SK-N-SH (cell line): Measurements from ENCODE around the gene INAVA. TPM values are rescaled to one million over a fixed set of nuclear protein-coding genes. Genes with fewer than 3 reads are reported as not detected.

Experiments used
- CTCF ChIA-PET: fragments of 300-600, 350-600 bp; formaldehyde crosslinking; extraction: SDS; loops from one replicate; lab custom pipeline; 2021; lab: Yijun Ruan, JAX
- POLR2A ChIA-PET: fragments of 350-600 bp; sonication (Branson Sonifier 250); formaldehyde crosslinking; extraction: SDS; loops from one replicate; lab custom pipeline; 2020; ENCODE audit warnings: antibody characterized with exemption, inconsistent platforms; lab: Yijun Ruan, JAX
- DNase-seq: peaks from one replicate; pipeline ENCODE4 v3.0.0; 2012
- H2AFZ ChIP-seq: fragments of 200-600 bp; sonication (generic); 2 replicates; pipeline ENCODE4 v1.8.1; 2016; ENCODE audit warnings: antibody characterized with exemption, mild to moderate bottlenecking, low read depth
- H3F3A ChIP-seq: fragments of 200-600 bp; sonication (generic); replicated peaks from 2 replicates; pipeline ENCODE3; 2016; ENCODE audit warnings: antibody characterized with exemption, mild to moderate bottlenecking; ENCODE audit not compliant: insufficient read depth
- H3K27ac ChIP-seq, 2 experiments: fragments of 200-500 bp in 1 of 2; fragments of 200-600 bp in 1 of 2; sonication (Bioruptor generic) in 1 of 2; sonication (generic), shearing (Covaris generic) in 1 of 2; 2 replicates each; pipeline versions ENCODE4 v1.5.1 to v1.6.1; 2014 to 2016; ENCODE audit warnings: low read depth in 2 of 2, inconsistent platforms in 1 of 2, low read length in 1 of 2, mild to moderate bottlenecking in 1 of 2, mixed read lengths in 1 of 2
- H3K27me3 ChIP-seq: fragments of 200-600 bp; sonication (generic), shearing (Covaris generic); 2 replicates; pipeline ENCODE4 v1.6.1; 2016; ENCODE audit warnings: mixed run types; ENCODE audit not compliant: insufficient read depth
- H3K36me3 ChIP-seq, 2 experiments: fragments of 200-500 bp in 1 of 2; fragments of 200-600 bp in 1 of 2; sonication (Bioruptor generic) in 1 of 2; sonication (generic) in 1 of 2; replicated peaks in 1 of 2; 2 replicates each; pipeline versions ENCODE3 to v1.5.1; 2014 to 2016; ENCODE audit warnings: low read length in 1 of 2, mild to moderate bottlenecking in 1 of 2; ENCODE audit not compliant: insufficient read depth in 2 of 2, control insufficient read depth in 1 of 2
- H3K4me1 ChIP-seq, 2 experiments: fragments of 200-500 bp in 1 of 2; fragments of 200-600 bp in 1 of 2; sonication (Bioruptor generic) in 1 of 2; sonication (generic), shearing (Covaris generic) in 1 of 2; 2 replicates each; pipeline versions ENCODE4 v1.5.1 to v1.6.1; 2014 to 2016; ENCODE audit warnings: low read depth in 1 of 2, low read length in 1 of 2, mixed run types in 1 of 2; ENCODE audit not compliant: insufficient read depth in 2 of 2, control insufficient read depth in 1 of 2
- H3K4me2 ChIP-seq: fragments of 200-600 bp; sonication (generic), shearing (Covaris generic); 2 replicates; pipeline ENCODE4 v1.6.1; 2017; ENCODE audit warnings: mixed run types
- H3K4me3 ChIP-seq, 2 experiments: fragments of 200-500 bp in 1 of 2; fragments of 200-600 bp in 1 of 2; sonication (Bioruptor generic) in 1 of 2; sonication (generic), shearing (Covaris generic) in 1 of 2; 2 replicates each; pipeline versions ENCODE4 v1.5.1 to v1.8.1; 2014 to 2016; ENCODE audit warnings: low read depth in 2 of 2, inconsistent platforms in 1 of 2, low read length in 1 of 2, mild to moderate bottlenecking in 1 of 2, mixed read lengths in 1 of 2, moderate library complexity in 1 of 2
- H3K79me2 ChIP-seq: fragments of 200-600 bp; sonication (generic); 2 replicates; pipeline ENCODE4 v1.8.1; 2017; ENCODE audit warnings: mild to moderate bottlenecking; ENCODE audit not compliant: insufficient read depth
- H3K9ac ChIP-seq: fragments of 200-600 bp; sonication (generic); 2 replicates; pipeline ENCODE4 v1.6.1; 2017; ENCODE audit warnings: mixed run types
- H3K9me2 ChIP-seq: fragments of 200-600 bp; sonication (generic); 2 replicates; pipeline ENCODE4 v1.6.1; 2017; ENCODE audit warnings: mixed run types
- H3K9me3 ChIP-seq: fragments of 200-600 bp; sonication (generic); 2 replicates; pipeline ENCODE4 v1.6.1; 2017; ENCODE audit warnings: mixed run types, mild to moderate bottlenecking, moderate library complexity
- H4K20me1 ChIP-seq: fragments of 200-600 bp; sonication (generic); 2 replicates; pipeline ENCODE4 v1.6.1; 2017; ENCODE audit warnings: mild to moderate bottlenecking, mixed run types; ENCODE audit not compliant: insufficient read depth
- CHD2 ChIP-seq: fragments of 150-350 bp; IDR thresholded peaks from 2 replicates; pipeline ENCODE4 v1.6.1; 2018; ENCODE audit warnings: low read length; ENCODE audit not compliant: partially characterized antibody
- ELF1 ChIP-seq: IDR thresholded peaks from 2 replicates; pipeline ENCODE4 v1.4.0; 2012
- EZH2phosphoT487 ChIP-seq: fragments of 200-600 bp; sonication (generic); IDR thresholded peaks from 2 replicates; pipeline ENCODE4 v1.6.1; 2017; ENCODE audit warnings: low read depth, mixed run types, mild to moderate bottlenecking, antibody characterized with exemption, moderate library complexity, borderline replicate concordance
- FOXJ3 ChIP-seq: sonication (generic); formaldehyde crosslinking; IDR thresholded peaks from 2 replicates; pipeline ENCODE4 v1.5.1; 2020; ENCODE audit warnings: mild to moderate bottlenecking, missing genetic modification reagents
- FOXM1 ChIP-seq: IDR thresholded peaks from 2 replicates; pipeline ENCODE4 v1.4.0; 2012; ENCODE audit warnings: low read depth, mild to moderate bottlenecking
- JUND ChIP-seq: IDR thresholded peaks from 2 replicates; pipeline ENCODE4 v1.4.0; 2012
- MEF2A ChIP-seq: IDR thresholded peaks from 2 replicates; pipeline ENCODE4 v1.4.0; 2012; ENCODE audit warnings: low read depth, borderline replicate concordance
- MXI1 ChIP-seq: IDR thresholded peaks from 2 replicates; pipeline ENCODE4 v1.6.1; 2012; ENCODE audit warnings: mild to moderate bottlenecking, low read depth, low read length, improper control_type of control experiment
- NFIC ChIP-seq: IDR thresholded peaks from 2 replicates; pipeline ENCODE4 v1.4.0; 2012; ENCODE audit warnings: borderline replicate concordance
- RAD21 ChIP-seq: IDR thresholded peaks from 2 replicates; pipeline ENCODE4 v1.6.1; 2012; ENCODE audit warnings: mild to moderate bottlenecking, low read length
- RCOR1 ChIP-seq: fragments of 150-350 bp; IDR thresholded peaks from 2 replicates; pipeline ENCODE4 v1.6.1; 2017; ENCODE audit warnings: antibody characterized with exemption, low read length
- RXRA ChIP-seq: IDR thresholded peaks from 2 replicates; pipeline ENCODE4 v1.4.0; 2012; ENCODE audit warnings: low read depth, mild to moderate bottlenecking, borderline replicate concordance
- SMC3 ChIP-seq: IDR thresholded peaks from 2 replicates; pipeline ENCODE4 v1.6.1; 2012; ENCODE audit warnings: low read depth, low read length, improper control_type of control experiment
- TAF1 ChIP-seq: IDR thresholded peaks from 2 replicates; pipeline ENCODE4 v1.6.1; 2012; ENCODE audit warnings: low read depth, mild to moderate bottlenecking, low read length, moderate library complexity, borderline replicate concordance
- TCF12 ChIP-seq: IDR thresholded peaks from 2 replicates; pipeline ENCODE4 v1.4.0; 2012
- TEAD4 ChIP-seq: IDR thresholded peaks from 2 replicates; pipeline ENCODE4 v1.4.0; 2012; ENCODE audit warnings: mild to moderate bottlenecking, borderline replicate concordance; ENCODE audit not compliant: insufficient read depth
- WGBS: methylation state at CpG from one replicate; pipeline ENCODE4 v1.1.6; 2017; ENCODE audit warnings: low lambda C conversion rate; 5-methylcytosine and 5-hydroxymethylcytosine counted together
- polyA plus RNA-seq, 3 experiments: library from polyadenylated mRNA; depleted of rRNA; stranded (reverse); fragments of >200 nt; gene quantifications; 2 replicates each; pipeline ENCODE4 v1.2.3, GENCODE V29; 2012
- TF ChIP-seq, protein P1 (sequence below): IDR thresholded peaks from 2 replicates; pipeline ENCODE4 v1.4.0; 2012; ENCODE audit warnings: low read depth
- TF ChIP-seq, protein P2 (sequence below): fragments of 150-350 bp; IDR thresholded peaks from 2 replicates; pipeline ENCODE4 v1.6.1; 2017; ENCODE audit warnings: antibody characterized with exemption, low read length, low read depth, borderline replicate concordance
- TF ChIP-seq, protein P3 (sequence below): IDR thresholded peaks from 2 replicates; pipeline ENCODE4 v1.4.0; 2012; ENCODE audit warnings: low read depth, borderline replicate concordance
- TF ChIP-seq, protein P4 (sequence below): IDR thresholded peaks from 2 replicates; pipeline ENCODE4; 2012

INAVA gene
- polyA plus RNA-seq, 1 of the 3 experiments (the other 2 are of a cell fraction) = 0.12 TPM

DNA sequence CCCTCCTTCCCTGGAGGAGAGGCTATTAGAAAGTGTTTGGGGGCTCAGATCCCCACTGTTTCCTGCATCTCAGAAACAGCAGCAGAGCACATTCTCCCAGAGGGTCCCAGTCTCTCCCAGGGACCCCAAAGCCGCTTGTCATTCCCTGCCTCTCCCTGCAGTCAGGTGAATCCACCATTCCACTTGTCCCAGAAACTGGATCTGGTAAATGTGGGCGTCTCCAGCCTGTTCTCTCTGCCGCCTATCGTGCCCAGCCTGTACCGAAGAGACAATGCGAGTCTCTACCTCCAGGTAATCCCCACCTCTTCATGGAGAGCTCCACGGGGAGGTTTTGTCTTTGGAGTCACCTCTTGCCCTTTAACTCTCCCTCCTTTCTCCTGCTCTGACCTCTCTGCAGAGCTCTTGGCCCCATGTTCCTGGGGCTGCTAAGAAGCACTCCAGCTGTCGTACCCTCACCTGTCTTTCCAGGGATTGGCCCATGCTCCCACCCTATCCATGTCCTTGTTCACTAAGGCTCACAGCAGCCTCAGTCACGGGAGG is 26.9 kb downstream of the INAVA start (continued):
- TF ChIP-seq, protein P1, sequence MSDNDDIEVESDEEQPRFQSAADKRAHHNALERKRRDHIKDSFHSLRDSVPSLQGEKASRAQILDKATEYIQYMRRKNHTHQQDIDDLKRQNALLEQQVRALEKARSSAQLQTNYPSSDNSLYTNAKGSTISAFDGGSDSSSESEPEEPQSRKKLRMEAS = no peak
- TF ChIP-seq, protein P2, sequence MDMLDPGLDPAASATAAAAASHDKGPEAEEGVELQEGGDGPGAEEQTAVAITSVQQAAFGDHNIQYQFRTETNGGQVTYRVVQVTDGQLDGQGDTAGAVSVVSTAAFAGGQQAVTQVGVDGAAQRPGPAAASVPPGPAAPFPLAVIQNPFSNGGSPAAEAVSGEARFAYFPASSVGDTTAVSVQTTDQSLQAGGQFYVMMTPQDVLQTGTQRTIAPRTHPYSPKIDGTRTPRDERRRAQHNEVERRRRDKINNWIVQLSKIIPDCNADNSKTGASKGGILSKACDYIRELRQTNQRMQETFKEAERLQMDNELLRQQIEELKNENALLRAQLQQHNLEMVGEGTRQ = no peak
- TF ChIP-seq TAF1 = no peak
- TF ChIP-seq CHD2 = no peak
- TF ChIP-seq NFIC = no peak
- TF ChIP-seq MXI1 = no peak

DNA sequence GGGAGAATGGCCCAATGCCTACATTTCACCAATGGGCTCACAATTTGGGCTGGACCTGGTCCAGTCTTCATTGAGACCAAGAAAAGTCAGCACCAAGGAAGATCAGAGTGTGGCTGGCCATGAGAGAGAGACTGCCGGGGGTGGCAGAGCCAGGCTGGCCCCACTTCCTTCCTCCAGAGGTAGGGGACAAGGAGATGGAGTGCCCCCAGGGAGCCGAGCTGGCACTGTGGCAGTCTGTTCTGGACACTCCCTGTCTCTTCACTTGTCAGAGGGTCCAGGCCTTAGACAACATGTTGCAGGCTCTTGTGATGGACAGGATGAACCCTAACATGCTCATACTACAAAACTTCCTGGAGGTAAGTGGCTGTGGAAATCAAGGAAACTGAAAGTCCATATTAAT is 27.7 kb downstream of the INAVA start:
- Histone ChIP-seq H3K4me2 (no peak overlapping the region), H3K4me1 (no peaks in the 10 kb centered on the region), H4K20me1 (no peaks in the 10 kb centered on the region), H3K9me3 (no peaks in the 10 kb centered on the region), H3K79me2 (no peaks in the 10 kb centered on the region), H3K4me3 (no peak overlapping the region), H3F3A (no peaks in the 10 kb centered on the region), H3K9ac (no peak overlapping the region), H3K27me3 (no peaks in the 10 kb centered on the region; the same call in 1 of the 2 replicates), H2AFZ (no peak overlapping the region), H3K9me2 (no peaks in the 10 kb centered on the region), H3K36me3 (no peaks in the 10 kb centered on the region), H3K27ac (no peak overlapping the region)
- WGBS = 69% methylated on average over 2 of the region's 2 CpGs
- ChIA-PET POLR2A (no interaction called here), CTCF (interaction anchor here (2.0 kb wide), 1 partner anchor 85 kb away, joined by 5 read pairs; no protein-coding TSS in a partner anchor)
- DNase-seq = no peak
- TF ChIP-seq EZH2phosphoT487 (no peak), FOXM1 (no peak), SMC3 (no peak), RXRA (no peak), RCOR1 (no peak), TCF12 (no peak), ELF1 (no peak), TEAD4 (no peak), RAD21 (no peak), FOXJ3 (CRISPR knock-in tag) (no peak), MEF2A (no peak), JUND (no peak), MXI1 (no peak)
- TF ChIP-seq, protein P3, sequence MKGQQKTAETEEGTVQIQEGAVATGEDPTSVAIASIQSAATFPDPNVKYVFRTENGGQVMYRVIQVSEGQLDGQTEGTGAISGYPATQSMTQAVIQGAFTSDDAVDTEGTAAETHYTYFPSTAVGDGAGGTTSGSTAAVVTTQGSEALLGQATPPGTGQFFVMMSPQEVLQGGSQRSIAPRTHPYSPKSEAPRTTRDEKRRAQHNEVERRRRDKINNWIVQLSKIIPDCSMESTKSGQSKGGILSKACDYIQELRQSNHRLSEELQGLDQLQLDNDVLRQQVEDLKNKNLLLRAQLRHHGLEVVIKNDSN = no peak
- TF ChIP-seq, protein P4, sequence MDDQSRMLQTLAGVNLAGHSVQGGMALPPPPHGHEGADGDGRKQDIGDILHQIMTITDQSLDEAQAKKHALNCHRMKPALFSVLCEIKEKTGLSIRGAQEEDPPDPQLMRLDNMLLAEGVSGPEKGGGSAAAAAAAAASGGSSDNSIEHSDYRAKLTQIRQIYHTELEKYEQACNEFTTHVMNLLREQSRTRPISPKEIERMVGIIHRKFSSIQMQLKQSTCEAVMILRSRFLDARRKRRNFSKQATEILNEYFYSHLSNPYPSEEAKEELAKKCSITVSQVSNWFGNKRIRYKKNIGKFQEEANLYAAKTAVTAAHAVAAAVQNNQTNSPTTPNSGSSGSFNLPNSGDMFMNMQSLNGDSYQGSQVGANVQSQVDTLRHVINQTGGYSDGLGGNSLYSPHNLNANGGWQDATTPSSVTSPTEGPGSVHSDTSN = no peak
- TF ChIP-seq, protein P2 = no peak
